GM08714 (cell line): ENCODE data around the gene TNFAIP8.

Experiments
- H3K4me3 ChIP-seq: fragments of 200-500 bp; sonication (Bioruptor generic); 2 replicates; pipeline ENCODE4 v1.5.1; 2014; ENCODE audit warnings: mild to moderate bottlenecking, low read length, inconsistent platforms
- ZNF274 ChIP-seq: IDR thresholded peaks from 2 replicates; pipeline ENCODE4 v1.6.1; 2012; ENCODE audit warnings: mild to moderate bottlenecking, low read depth, low read length

Gene TNFAIP8

GRCh38 chr5:119396030-119396664 lies 40.3 kb downstream of the TNFAIP8 start:
- TF ChIP-seq ZNF274, result no peak
- H3K4me3 ChIP-seq, result no peak overlapping the region

- TF ChIP-seq ZNF274, result no peak
- no peak overlapping the region for H3K4me3 ChIP-seq
These were observed 41.9 kb downstream of the TNFAIP8 start for GRCh38 chr5:119397518-119398380.

- H3K4me3 ChIP-seq, result no peak overlapping the region
- no peak for TF ChIP-seq ZNF274
These were observed 43.1 kb downstream of the TNFAIP8 start for GRCh38 chr5:119398727-119399466.

- no peak for TF ChIP-seq ZNF274
- no peak overlapping the region for H3K4me3 ChIP-seq
These were observed 44.4 kb downstream of the TNFAIP8 start for GRCh38 chr5:119400245-119400644.

GRCh38 chr5:119402081-119402480 lies 46.3 kb downstream of the TNFAIP8 start:
- TF ChIP-seq ZNF274, result no peak
- H3K4me3 ChIP-seq, result no peak overlapping the region

- no peak overlapping the region for H3K4me3 ChIP-seq
These were observed 46.7 kb downstream of the TNFAIP8 start for GRCh38 chr5:119402555-119402954.

GRCh38 chr5:119404033-119404432 lies 48.2 kb downstream of the TNFAIP8 start:
- H3K4me3 ChIP-seq, result no peak overlapping the region
- TF ChIP-seq ZNF274, result no peak

More at GRCh38 chr5:119402555-119402954, 46.7 kb downstream of the TNFAIP8 start:
- no peak for TF ChIP-seq ZNF274

- no peak for TF ChIP-seq ZNF274
- no peak overlapping the region for H3K4me3 ChIP-seq
These were observed 49.6 kb downstream of the TNFAIP8 start for GRCh38 chr5:119405419-119405818.

- no peak for TF ChIP-seq ZNF274
These were observed 50.8 kb downstream of the TNFAIP8 start for GRCh38 chr5:119406551-119407110.

GRCh38 chr5:119409235-119409815 lies 53.5 kb downstream of the TNFAIP8 start:
- H3K4me3 ChIP-seq, result no peak overlapping the region
- TF ChIP-seq ZNF274, result no peak

More at GRCh38 chr5:119406551-119407110, 50.8 kb downstream of the TNFAIP8 start:
- H3K4me3 ChIP-seq, result no peak overlapping the region

GRCh38 chr5:119410448-119411159 lies 54.8 kb downstream of the TNFAIP8 start:
- no peak overlapping the region for H3K4me3 ChIP-seq
- no peak for TF ChIP-seq ZNF274

- no peak for TF ChIP-seq ZNF274
- H3K4me3 ChIP-seq, result peak overlapping the region; percentile 65
These were observed 55.8 kb downstream of the TNFAIP8 start for GRCh38 chr5:119411361-119412278.
